GM18505 (cell line): ENCODE data around the gene MRPL38.
"Not testable (repeated sequence)": the region's sequence is repeated elsewhere in the genome, so short reads cannot be mapped to it uniquely, and the experiment has no call there.

Experiments used
- ATAC-seq: cut with Tn5 transposase; IDR thresholded peaks from one replicate; pipeline ENCODE4 v1.9.1; 2021; ENCODE audit not compliant: unreplicated experiment
- POLR2A ChIP-seq: IDR thresholded peaks from 4 replicates; pipeline ENCODE4 v1.6.1; 2011; ENCODE audit warnings: borderline replicate concordance; ENCODE audit not compliant: insufficient read depth, insufficient read length; ENCODE audit errors: extremely low read depth

Gene MRPL38

GRCh38 chr17:75872434-75873351 is 32.0 kb downstream of the MRPL38 start:
- TF ChIP-seq POLR2A, result no peak
- ATAC-seq, result no peak

GRCh38 chr17:75870228-75870627 is 34.5 kb downstream of the MRPL38 start:
- not testable (repeated sequence) for ATAC-seq

- no peak for TF ChIP-seq POLR2A
- no peak for ATAC-seq
These were observed 35.2 kb downstream of the MRPL38 start for GRCh38 chr17:75869282-75870141.

GRCh38 chr17:75868730-75869281 is 35.9 kb downstream of the MRPL38 start:
- not testable (repeated sequence) for ATAC-seq

- ATAC-seq, result not testable (repeated sequence)
These were observed 39.1 kb downstream of the MRPL38 start for GRCh38 chr17:75865404-75866188.

GRCh38 chr17:75864887-75865286 is 39.8 kb downstream of the MRPL38 start:
- ATAC-seq, result peak; percentile 31

GRCh38 chr17:75864448-75864871 is 40.2 kb downstream of the MRPL38 start:
- no peak for TF ChIP-seq POLR2A
- peak; percentile 68 for ATAC-seq

GRCh38 chr17:75861927-75862317 is 42.8 kb downstream of the MRPL38 start:
- no peak for ATAC-seq
- no peak for TF ChIP-seq POLR2A

- ATAC-seq, result not testable (repeated sequence)
These were observed 45.3 kb downstream of the MRPL38 start for GRCh38 chr17:75859358-75859757.

GRCh38 chr17:75856062-75856756 is 48.5 kb downstream of the MRPL38 start:
- no peak for ATAC-seq

GRCh38 chr17:75855310-75856061 is 49.2 kb downstream of the MRPL38 start, which contains the start of gene WBP2:
Gene WBP2, minus strand, starts transcription at chr17:75855335. Its CDS starts 38 bp downstream, at chr17:75855297.
- TF ChIP-seq POLR2A, result peak; percentile 98
- ATAC-seq, result peak; percentile 78

More at GRCh38 chr17:75856062-75856756, 48.5 kb downstream of the MRPL38 start:
- TF ChIP-seq POLR2A, result no peak

- TF ChIP-seq POLR2A, result no peak
- peak; percentile 6 for ATAC-seq
These were observed 49.8 kb downstream of the MRPL38 start for GRCh38 chr17:75854881-75855309.
